ENCODE results near the gene BAZ2B. TPM values are rescaled to one million over a fixed set of nuclear protein-coding genes. Genes with fewer than 3 reads are reported as not detected.

Gene BAZ2B
- total and polyA plus RNA-seq, 9 of the 15 experiments (the other 6 are each of a cell fraction or from before 2014, with no cell fraction given): 7.5 to 38.6 (median 19.8) TPM

GRCh38 chr2:159595410-159596046, 20.8 kb downstream of the BAZ2B start (continued):
- TF ChIP-seq CTCF (IDR thresholded peaks at IDR 0.05 in 2 of 3, conservative IDR thresholded peaks at IDR 0.05 in 1 of 3; ENCODE audit: insufficient read depth in 2 of 3, low read depth in 1 of 3, low read length in 3 of 3) (peak in 1 of 3 experiments; percentile 43; a peak in 2 of 6 replicates), ZNF324 (CRISPR knock-in tag; IDR thresholded peaks at IDR 0.05) (no peak), GABPA (tag; conservative IDR thresholded peaks at IDR 0.05; ENCODE audit: low read depth) (peak; percentile 47; the same call in 1 of the 2 replicates), PKNOX1 (IDR thresholded peaks at IDR 0.05) (peak; percentile 90), MEF2A (IDR thresholded peaks at IDR 0.05; ENCODE audit: control insufficient read depth, low read depth, low read length) (no peak), PBX2 (CRISPR knock-in tag; IDR thresholded peaks at IDR 0.05; ENCODE audit: low read depth) (no peak), PBX2 (tag; conservative IDR thresholded peaks at IDR 0.05; ENCODE audit: low read depth) (peak; percentile 92), ZNF592 (IDR thresholded peaks at IDR 0.05) (no peak)
- TF ChIP-seq, protein P1, sequence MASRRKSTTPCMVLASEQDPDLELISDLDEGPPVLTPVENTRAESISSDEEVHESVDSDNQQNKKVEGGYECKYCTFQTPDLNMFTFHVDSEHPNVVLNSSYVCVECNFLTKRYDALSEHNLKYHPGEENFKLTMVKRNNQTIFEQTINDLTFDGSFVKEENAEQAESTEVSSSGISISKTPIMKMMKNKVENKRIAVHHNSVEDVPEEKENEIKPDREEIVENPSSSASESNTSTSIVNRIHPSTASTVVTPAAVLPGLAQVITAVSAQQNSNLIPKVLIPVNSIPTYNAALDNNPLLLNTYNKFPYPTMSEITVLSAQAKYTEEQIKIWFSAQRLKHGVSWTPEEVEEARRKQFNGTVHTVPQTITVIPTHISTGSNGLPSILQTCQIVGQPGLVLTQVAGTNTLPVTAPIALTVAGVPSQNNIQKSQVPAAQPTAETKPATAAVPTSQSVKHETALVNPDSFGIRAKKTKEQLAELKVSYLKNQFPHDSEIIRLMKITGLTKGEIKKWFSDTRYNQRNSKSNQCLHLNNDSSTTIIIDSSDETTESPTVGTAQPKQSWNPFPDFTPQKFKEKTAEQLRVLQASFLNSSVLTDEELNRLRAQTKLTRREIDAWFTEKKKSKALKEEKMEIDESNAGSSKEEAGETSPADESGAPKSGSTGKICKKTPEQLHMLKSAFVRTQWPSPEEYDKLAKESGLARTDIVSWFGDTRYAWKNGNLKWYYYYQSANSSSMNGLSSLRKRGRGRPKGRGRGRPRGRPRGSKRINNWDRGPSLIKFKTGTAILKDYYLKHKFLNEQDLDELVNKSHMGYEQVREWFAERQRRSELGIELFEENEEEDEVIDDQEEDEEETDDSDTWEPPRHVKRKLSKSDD (conservative IDR thresholded peaks at IDR 0.05; ENCODE audit: low read length): no peak

Data from K562 (cell line).